ENCODE data around the gene ZFAND2A. TPM values are rescaled to one million over a fixed set of nuclear protein-coding genes. Genes with fewer than 3 reads are reported as not detected.
"Not testable (repeated sequence)": the region's sequence is repeated elsewhere in the genome, so short reads cannot be mapped to it uniquely, and the experiment has no call there.

The ZFAND2A gene, protein sequence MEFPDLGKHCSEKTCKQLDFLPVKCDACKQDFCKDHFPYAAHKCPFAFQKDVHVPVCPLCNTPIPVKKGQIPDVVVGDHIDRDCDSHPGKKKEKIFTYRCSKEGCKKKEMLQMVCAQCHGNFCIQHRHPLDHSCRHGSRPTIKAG
- total RNA-seq (2013) = 36.6 TPM
- polyA plus RNA-seq = 100 to 1,000 TPM in 1 of 3 donors, 10 to 100 TPM in 2; 30.6 to 126 (median 35.1) TPM
- polyA minus RNA-seq = 22.4 and 27.4 TPM in 2 replicates
- 22.6 to 65.2 (median 40.0) reads per million in 11 experiments for total RNA-seq

DNA sequence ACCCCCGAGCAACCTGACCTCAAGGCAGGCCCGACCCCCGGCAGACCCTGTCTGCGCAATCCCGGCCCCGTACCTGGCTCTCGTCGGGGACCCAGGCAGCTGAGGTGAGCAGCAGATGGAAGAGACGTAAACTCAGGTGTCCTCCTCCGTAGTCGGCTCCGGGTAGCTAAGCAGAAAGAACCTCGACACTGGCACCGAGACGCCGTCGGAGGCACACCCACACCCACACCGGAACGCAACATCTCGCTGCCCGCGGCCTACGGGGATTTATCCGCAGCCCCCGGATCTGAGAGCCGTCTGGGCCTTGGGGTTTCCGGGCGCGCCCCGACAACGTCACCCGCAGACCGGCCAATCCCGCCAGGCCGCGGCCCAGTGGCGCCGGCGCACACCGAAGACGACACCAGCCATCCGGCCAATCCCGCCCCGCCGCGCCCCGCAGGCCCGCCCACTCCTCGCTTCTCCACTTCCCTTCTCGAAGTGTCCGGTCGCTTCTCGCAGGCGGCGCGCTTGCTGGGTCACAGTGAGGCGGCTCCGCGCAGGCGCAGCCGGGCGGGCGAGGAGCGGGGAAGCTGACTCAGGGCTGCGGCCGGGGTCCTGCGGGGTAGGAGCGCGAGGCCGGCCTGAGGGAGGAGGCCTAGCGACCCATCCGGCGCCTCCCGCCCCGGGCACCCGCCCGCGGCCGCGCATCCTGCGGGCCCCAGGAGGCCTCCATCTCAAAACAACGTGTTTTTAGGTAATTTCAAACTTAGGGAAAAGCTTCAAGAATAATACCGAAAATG lies at the start of gene ZFAND2A:
ZFAND2A (minus strand) TSS at position 306 of the 779 bp plus-strand sequence. CDS start 1,984 bp downstream, outside the sequence.
- Histone ChIP-seq H3K4me2 (replicated peaks; ENCODE audit: extremely low read depth, low read length, poor library complexity, severe bottlenecking) (peak within 1 kb of the TSS; percentile 87), H3K27ac (ENCODE audit: low read depth in 1 of 2, low read length in 2 of 2) (peak within 1 kb of the TSS; percentile 79 to 91), H3K9me3 (replicated peaks in 1 of 2; ENCODE audit: control insufficient read depth in 1 of 2, insufficient read depth in 1 of 2, low read length in 2 of 2) (no peaks in the 10 kb centered on the region), H2AFZ (ENCODE audit: insufficient read depth, low read depth, low read length, poor library complexity, severe bottlenecking) (peak within 1 kb of the TSS; percentile 85), H3K79me2 (ENCODE audit: insufficient read depth, low read length) (peaks cover 48% of the 10 kb centered on the region), H3K4me1 (ENCODE audit: control insufficient read depth in 1 of 2, insufficient read depth in 2 of 2, low read length in 2 of 2) (peaks cover 17 to 22% of the 10 kb centered on the region in 2 donors), H3K36me3 (replicated peaks in 1 of 2; ENCODE audit: control insufficient read depth in 1 of 2, insufficient read depth in 2 of 2, low read length in 2 of 2) (peaks cover 31 to 48% of the 10 kb centered on the region in 2 donors), H3K27me3 (ENCODE audit: control insufficient read depth in 2 of 2, insufficient read depth in 2 of 2, low read length in 2 of 2) (no peaks in the 10 kb centered on the region), H3K4me3 (replicated peaks in 1 of 3; ENCODE audit: low read depth in 2 of 3, low read length in 3 of 3) (peak within 1 kb of the TSS; percentile 75 to 99 (median 95)), H3K9ac (ENCODE audit: insufficient read depth, low read length, poor library complexity, severe bottlenecking) (peak within 1 kb of the TSS; percentile 99), H4K20me1 (ENCODE audit: insufficient read depth, low read length) (peaks cover 17% of the 10 kb centered on the region)
- peak; percentile 97 to 99 (median 99) for DNase-seq
- WGBS (ENCODE audit: insufficient coverage) = under 1% methylated on average over 83 of the region's 83 CpGs
- Mint-ChIP-seq H3K4me3 (peak within 1 kb of the TSS; percentile 85 to 93), H3K27me3 (ENCODE audit: low read depth in 3 of 3) (peaks cover 0 to 2% (median 0%) of the 10 kb centered on the region in 3 donors), H3K27ac (peak within 1 kb of the TSS; percentile 90 to 98 (median 95)), H3K36me3 (peaks cover 23 to 42% of the 10 kb centered on the region in 2 donors), H3K4me1 (peaks cover 23% of the 10 kb centered on the region), H3K9me3 (no peaks in the 10 kb centered on the region)
- intact Hi-C loops (cut with micrococcal nuclease) = loop anchor here (5.0 to 10.0 kb wide), 4 partner anchors 113 to 285 kb away; partner anchors contain the start of genes COX19 (in 1 of the 2) and GET4 (in 1 of the 2)
- TF ChIP-seq, protein P1, sequence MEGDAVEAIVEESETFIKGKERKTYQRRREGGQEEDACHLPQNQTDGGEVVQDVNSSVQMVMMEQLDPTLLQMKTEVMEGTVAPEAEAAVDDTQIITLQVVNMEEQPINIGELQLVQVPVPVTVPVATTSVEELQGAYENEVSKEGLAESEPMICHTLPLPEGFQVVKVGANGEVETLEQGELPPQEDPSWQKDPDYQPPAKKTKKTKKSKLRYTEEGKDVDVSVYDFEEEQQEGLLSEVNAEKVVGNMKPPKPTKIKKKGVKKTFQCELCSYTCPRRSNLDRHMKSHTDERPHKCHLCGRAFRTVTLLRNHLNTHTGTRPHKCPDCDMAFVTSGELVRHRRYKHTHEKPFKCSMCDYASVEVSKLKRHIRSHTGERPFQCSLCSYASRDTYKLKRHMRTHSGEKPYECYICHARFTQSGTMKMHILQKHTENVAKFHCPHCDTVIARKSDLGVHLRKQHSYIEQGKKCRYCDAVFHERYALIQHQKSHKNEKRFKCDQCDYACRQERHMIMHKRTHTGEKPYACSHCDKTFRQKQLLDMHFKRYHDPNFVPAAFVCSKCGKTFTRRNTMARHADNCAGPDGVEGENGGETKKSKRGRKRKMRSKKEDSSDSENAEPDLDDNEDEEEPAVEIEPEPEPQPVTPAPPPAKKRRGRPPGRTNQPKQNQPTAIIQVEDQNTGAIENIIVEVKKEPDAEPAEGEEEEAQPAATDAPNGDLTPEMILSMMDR (IDR thresholded peaks at IDR 0.05) = no peak

DNA sequence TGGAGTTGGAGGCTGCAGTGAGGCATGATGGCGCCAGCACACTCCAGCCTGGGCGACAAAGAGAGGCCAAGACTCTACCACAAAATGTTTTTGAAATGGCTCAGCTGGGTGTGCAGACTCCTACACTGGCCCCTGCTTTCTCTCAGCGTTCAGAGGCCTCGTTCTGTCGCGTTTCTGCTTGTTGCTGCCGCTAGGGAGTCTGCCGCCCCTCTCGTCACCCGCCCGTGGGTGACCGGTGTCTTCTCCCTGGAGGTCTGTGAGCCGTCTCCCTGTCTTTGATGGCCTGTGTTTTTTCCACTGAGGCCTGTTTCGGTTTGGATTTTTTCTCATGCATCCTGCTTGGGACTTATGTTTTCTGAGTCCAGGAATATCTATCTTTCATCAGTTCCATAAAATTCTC lies 49.1 kb upstream of the ZFAND2A start:
- H3K9ac ChIP-seq (ENCODE audit: insufficient read depth, low read length, poor library complexity, severe bottlenecking) = no peak overlapping the region
- peaks cover 3 to 30% of the 10 kb centered on the region in 2 donors for H3K27me3 ChIP-seq (ENCODE audit: control insufficient read depth in 2 of 2, insufficient read depth in 2 of 2, low read length in 2 of 2)
- TF ChIP-seq, protein P1 (IDR thresholded peaks at IDR 0.05) = no peak
- no peaks in the 10 kb centered on the region for H4K20me1 ChIP-seq (ENCODE audit: insufficient read depth, low read length)
- no peak overlapping the region for H3K4me3 ChIP-seq (replicated peaks in 1 of 3; ENCODE audit: low read depth in 2 of 3, low read length in 3 of 3)
- Mint-ChIP-seq H3K4me3 (peak overlapping the region in 1 of 2 donors; percentile 47), H3K9me3 (peaks cover 0 to 4% (median 0%) of the 10 kb centered on the region in 7 donors), H3K27ac (no peak overlapping the region), H3K36me3 (no peaks in the 10 kb centered on the region), H3K27me3 (ENCODE audit: low read depth in 3 of 3) (peaks cover 37 to 66% (median 60%) of the 10 kb centered on the region in 3 donors), H3K4me1 (no peaks in the 10 kb centered on the region)
- H3K9me3 ChIP-seq (replicated peaks in 1 of 2; ENCODE audit: control insufficient read depth in 1 of 2, insufficient read depth in 1 of 2, low read length in 2 of 2) = peaks cover 0 to 8% of the 10 kb centered on the region in 2 donors
- intact Hi-C loops (cut with micrococcal nuclease) = no loop called here
- H3K4me1 ChIP-seq (ENCODE audit: control insufficient read depth in 1 of 2, insufficient read depth in 2 of 2, low read length in 2 of 2) = no peaks in the 10 kb centered on the region
- no peaks in the 10 kb centered on the region for H3K36me3 ChIP-seq (replicated peaks in 1 of 2; ENCODE audit: control insufficient read depth in 1 of 2, insufficient read depth in 2 of 2, low read length in 2 of 2)
- H3K79me2 ChIP-seq (ENCODE audit: insufficient read depth, low read length) = no peaks in the 10 kb centered on the region
- H3K27ac ChIP-seq (ENCODE audit: low read depth in 1 of 2, low read length in 2 of 2) = no peak overlapping the region
- WGBS (ENCODE audit: insufficient coverage) = 87% methylated on average over 13 of the region's 14 CpGs
- H3K4me2 ChIP-seq (replicated peaks; ENCODE audit: extremely low read depth, low read length, poor library complexity, severe bottlenecking) = no peak overlapping the region
- no peak for DNase-seq
- H2AFZ ChIP-seq (ENCODE audit: insufficient read depth, low read depth, low read length, poor library complexity, severe bottlenecking) = no peak overlapping the region

DNA sequence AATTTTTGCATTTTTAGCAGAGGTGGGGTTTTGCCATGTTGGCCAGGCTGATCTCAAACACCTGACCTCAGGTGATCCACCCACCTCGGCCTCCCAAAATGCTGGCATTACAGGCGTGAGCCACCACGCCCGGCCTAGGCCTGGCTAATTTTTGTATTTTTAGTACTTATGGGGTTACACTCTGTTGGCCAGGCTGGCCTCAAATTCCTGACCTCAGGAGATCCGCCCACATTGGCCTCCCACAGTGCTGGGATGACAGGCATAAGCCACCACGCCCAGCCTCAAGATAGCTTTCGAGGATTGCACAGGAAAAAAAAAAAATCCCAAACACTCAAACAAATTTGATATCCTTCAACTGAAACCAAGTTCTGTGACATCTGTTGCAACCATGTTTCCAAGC lies 45.7 kb upstream of the ZFAND2A start:
- H3K36me3 ChIP-seq (replicated peaks in 1 of 2; ENCODE audit: control insufficient read depth in 1 of 2, insufficient read depth in 2 of 2, low read length in 2 of 2); H3K36me3 Mint-ChIP-seq; H3K4me1 ChIP-seq (ENCODE audit: control insufficient read depth in 1 of 2, insufficient read depth in 2 of 2, low read length in 2 of 2); H3K27ac Mint-ChIP-seq; H3K9me3 ChIP-seq (replicated peaks in 1 of 2; ENCODE audit: control insufficient read depth in 1 of 2, insufficient read depth in 1 of 2, low read length in 2 of 2); H3K4me3 ChIP-seq (replicated peaks in 1 of 3; ENCODE audit: low read depth in 2 of 3, low read length in 3 of 3); H3K4me3 Mint-ChIP-seq; DNase-seq; H3K4me1 Mint-ChIP-seq; H3K9ac ChIP-seq (ENCODE audit: insufficient read depth, low read length, poor library complexity, severe bottlenecking); H2AFZ ChIP-seq (ENCODE audit: insufficient read depth, low read depth, low read length, poor library complexity, severe bottlenecking); H3K4me2 ChIP-seq (replicated peaks; ENCODE audit: extremely low read depth, low read length, poor library complexity, severe bottlenecking); H4K20me1 ChIP-seq (ENCODE audit: insufficient read depth, low read length); H3K79me2 ChIP-seq (ENCODE audit: insufficient read depth, low read length); intact Hi-C loops (cut with micrococcal nuclease); H3K27ac ChIP-seq (ENCODE audit: low read depth in 1 of 2, low read length in 2 of 2); H3K9me3 Mint-ChIP-seq: not testable (repeated sequence)
- peaks cover 3 to 15% of the 10 kb centered on the region in 2 donors for H3K27me3 ChIP-seq (ENCODE audit: control insufficient read depth in 2 of 2, insufficient read depth in 2 of 2, low read length in 2 of 2)
- peaks cover 15 to 54% (median 42%) of the 10 kb centered on the region in 3 donors for H3K27me3 Mint-ChIP-seq (ENCODE audit: low read depth in 3 of 3)
- WGBS (ENCODE audit: insufficient coverage) = 100% methylated on average over 4 of the region's 7 CpGs
